Measurements from ENCODE around the gene TMPRSS6. TPM values are rescaled to one million over a fixed set of nuclear protein-coding genes. Genes with fewer than 3 reads are reported as not detected.

TMPRSS6 gene
- total and polyA plus RNA-seq, 11 donors, result 0.91 TPM; not detected in 10

DNA sequence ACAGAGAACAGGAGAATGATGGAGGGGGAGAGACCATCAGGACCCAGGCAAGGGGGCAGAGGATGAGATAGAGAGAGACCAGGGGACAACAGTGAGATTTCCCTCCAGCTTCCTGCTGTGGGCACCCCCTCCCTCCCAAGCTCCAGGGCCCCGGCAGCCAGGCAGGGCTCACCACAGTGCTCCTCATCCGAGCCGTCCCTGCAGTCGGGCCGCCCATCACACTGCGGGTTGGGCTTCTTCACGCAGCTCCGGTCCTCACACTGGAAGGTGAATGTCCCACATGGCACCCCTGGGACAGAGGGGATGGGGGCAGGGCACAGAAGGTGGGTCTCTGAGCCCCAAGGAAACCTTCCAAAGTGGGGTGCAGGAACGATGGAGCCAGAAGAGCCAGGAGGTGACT is 38.8 kb downstream of the TMPRSS6 start:
- 43 to 53% (median 50%) methylated on average over 9 of the region's 9 CpGs for WGBS, 4 donors
- Histone ChIP-seq H3K4me3 (no peak overlapping the region), H3K9me3 (no peaks in the 10 kb centered on the region), H3K27ac (no peak overlapping the region), H3K27me3 (peaks cover 11 to 65% (median 27%) of the 10 kb centered on the region in 9 donors), H3K4me1 (peaks cover 0 to 4% (median 0%) of the 10 kb centered on the region in 12 donors), H3K36me3 (no peaks in the 10 kb centered on the region)
- intact Hi-C loops (cut with DNase I), result loop anchor here in 2 of 10 donors (10.0 kb wide), 2 partner anchors 84 to 94 kb away; no protein-coding TSS in a partner anchor
- no peak for DNase-seq
- ATAC-seq, result no peak
- TF ChIP-seq, protein P1, sequence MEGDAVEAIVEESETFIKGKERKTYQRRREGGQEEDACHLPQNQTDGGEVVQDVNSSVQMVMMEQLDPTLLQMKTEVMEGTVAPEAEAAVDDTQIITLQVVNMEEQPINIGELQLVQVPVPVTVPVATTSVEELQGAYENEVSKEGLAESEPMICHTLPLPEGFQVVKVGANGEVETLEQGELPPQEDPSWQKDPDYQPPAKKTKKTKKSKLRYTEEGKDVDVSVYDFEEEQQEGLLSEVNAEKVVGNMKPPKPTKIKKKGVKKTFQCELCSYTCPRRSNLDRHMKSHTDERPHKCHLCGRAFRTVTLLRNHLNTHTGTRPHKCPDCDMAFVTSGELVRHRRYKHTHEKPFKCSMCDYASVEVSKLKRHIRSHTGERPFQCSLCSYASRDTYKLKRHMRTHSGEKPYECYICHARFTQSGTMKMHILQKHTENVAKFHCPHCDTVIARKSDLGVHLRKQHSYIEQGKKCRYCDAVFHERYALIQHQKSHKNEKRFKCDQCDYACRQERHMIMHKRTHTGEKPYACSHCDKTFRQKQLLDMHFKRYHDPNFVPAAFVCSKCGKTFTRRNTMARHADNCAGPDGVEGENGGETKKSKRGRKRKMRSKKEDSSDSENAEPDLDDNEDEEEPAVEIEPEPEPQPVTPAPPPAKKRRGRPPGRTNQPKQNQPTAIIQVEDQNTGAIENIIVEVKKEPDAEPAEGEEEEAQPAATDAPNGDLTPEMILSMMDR (IDR thresholded peaks at IDR 0.05), result no peak
- TF ChIP-seq POLR2A (IDR thresholded peaks at IDR 0.05), result no peak

DNA sequence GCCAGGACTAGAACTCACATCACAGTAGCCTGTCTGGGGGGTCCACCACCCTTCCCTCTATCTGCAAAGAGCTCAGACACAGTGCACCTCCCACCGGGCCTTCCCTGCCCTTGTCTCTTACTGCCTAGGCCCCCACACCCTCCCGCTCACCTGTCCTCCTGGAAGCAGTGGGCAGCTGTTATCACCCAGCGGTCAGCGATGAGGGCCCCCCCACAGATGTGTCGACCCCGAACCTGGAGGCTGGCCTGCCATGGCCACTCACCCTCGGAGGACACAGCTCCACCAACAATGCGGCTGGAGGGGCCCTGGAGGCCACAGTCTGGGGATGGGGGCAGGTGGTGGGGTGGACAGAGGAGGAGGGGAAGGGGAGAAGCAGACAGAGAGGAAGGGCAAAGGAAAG is 39.2 kb downstream of the TMPRSS6 start:
- Histone ChIP-seq H3K36me3 (no peaks in the 10 kb centered on the region), H3K9me3 (no peaks in the 10 kb centered on the region), H3K27ac (no peak overlapping the region), H3K27me3 (peaks cover 11 to 61% (median 27%) of the 10 kb centered on the region in 9 donors), H3K4me3 (no peak overlapping the region), H3K4me1 (peaks cover 0 to 4% (median 0%) of the 10 kb centered on the region in 12 donors)
- no peak for ATAC-seq
- TF ChIP-seq, protein P1 (IDR thresholded peaks at IDR 0.05), result no peak
- no peak for TF ChIP-seq POLR2A (IDR thresholded peaks at IDR 0.05)
- intact Hi-C loops (cut with DNase I), result loop anchor here in 2 of 10 donors (10.0 kb wide), 2 partner anchors 84 to 94 kb away; no protein-coding TSS in a partner anchor
- DNase-seq, result no peak
- WGBS, 4 donors, result 56 to 74% (median 68%) methylated on average over 8 of the region's 8 CpGs

DNA sequence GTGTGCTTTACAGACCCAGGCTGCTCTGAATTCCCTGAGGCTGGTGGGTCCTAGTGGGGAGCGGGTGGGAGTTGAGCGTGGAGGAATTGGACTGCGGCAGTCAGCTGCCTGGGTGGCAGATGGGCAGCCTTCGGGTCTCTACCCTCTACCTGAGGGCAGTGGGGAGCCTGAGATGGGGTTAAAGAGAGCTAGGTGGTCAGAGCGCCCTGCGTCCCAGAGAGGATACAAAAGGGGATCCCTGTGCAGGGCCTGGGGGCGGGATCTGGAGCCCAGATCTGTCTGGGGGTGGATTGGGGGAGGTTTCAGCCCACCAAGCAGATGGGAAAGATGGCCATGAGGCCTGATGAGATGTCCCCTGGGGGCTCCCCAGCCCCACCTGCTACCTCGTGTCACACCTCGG is 39.8 kb downstream of the TMPRSS6 start:
- Histone ChIP-seq H3K27ac (no peak overlapping the region), H3K27me3 (peaks cover 11 to 54% (median 27%) of the 10 kb centered on the region in 9 donors), H3K9me3 (no peaks in the 10 kb centered on the region), H3K36me3 (no peaks in the 10 kb centered on the region), H3K4me3 (no peak overlapping the region), H3K4me1 (peaks cover 0 to 4% (median 0%) of the 10 kb centered on the region in 12 donors)
- no peak for TF ChIP-seq POLR2A (IDR thresholded peaks at IDR 0.05)
- TF ChIP-seq, protein P1 (IDR thresholded peaks at IDR 0.05), result no peak
- DNase-seq (no peak), ATAC-seq (no peak)
- WGBS, 4 donors, result 69 to 75% (median 73%) methylated on average over 9 of the region's 9 CpGs
- intact Hi-C loops (cut with DNase I), result loop anchor here in 2 of 10 donors (10.0 kb wide), 2 partner anchors 85 to 95 kb away; no protein-coding TSS in a partner anchor

DNA sequence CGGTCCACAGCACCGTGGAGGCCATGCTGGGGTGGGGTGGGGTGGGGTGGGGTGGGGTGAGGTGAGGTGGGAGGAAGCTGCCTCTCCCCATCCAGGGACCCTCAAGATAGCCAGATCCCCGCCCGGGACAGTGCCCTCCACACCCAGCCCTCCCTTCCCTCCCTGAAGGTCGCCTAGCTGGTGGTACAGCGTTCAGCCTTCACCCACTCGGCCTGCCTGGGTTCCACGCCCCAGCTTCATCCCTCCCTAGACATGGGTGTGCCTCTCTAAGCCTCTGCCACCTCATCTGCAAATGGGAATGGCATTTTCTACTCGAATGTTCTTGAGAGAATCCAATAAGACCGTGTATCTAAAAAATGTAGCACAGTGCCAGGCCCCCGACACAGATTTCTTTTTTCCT is 40.2 kb downstream of the TMPRSS6 start:
- no peak for DNase-seq
- Histone ChIP-seq H3K9me3 (no peaks in the 10 kb centered on the region), H3K4me1 (peaks cover 0 to 4% (median 0%) of the 10 kb centered on the region in 12 donors), H3K4me3 (no peak overlapping the region), H3K27ac (no peak overlapping the region), H3K36me3 (no peaks in the 10 kb centered on the region), H3K27me3 (peaks cover 11 to 50% (median 27%) of the 10 kb centered on the region in 9 donors)
- no peak for ATAC-seq
- intact Hi-C loops (cut with DNase I), result no loop called here
- WGBS, 4 donors, result 13 to 35% (median 25%) methylated on average over 8 to 11 of the region's 11 CpGs
- TF ChIP-seq, protein P1 (IDR thresholded peaks at IDR 0.05), result no peak
- no peak for TF ChIP-seq POLR2A (IDR thresholded peaks at IDR 0.05)

Measured in heart left ventricle (tissue), 16 donors.